NCI-H446 treated with DMSO at 0.1 percent for 48 hours (cell line): Measurements from ENCODE around the gene PSPH.
"Not testable (repeated sequence)": the region's sequence is repeated elsewhere in the genome, so short reads cannot be mapped to it uniquely, and the experiment has no call there.

ENCODE experiments used
- DNase-seq: peaks from one replicate; lab custom pipeline; 2025; lab: John Stamatoyannopoulos, UW

The PSPH gene

DNA sequence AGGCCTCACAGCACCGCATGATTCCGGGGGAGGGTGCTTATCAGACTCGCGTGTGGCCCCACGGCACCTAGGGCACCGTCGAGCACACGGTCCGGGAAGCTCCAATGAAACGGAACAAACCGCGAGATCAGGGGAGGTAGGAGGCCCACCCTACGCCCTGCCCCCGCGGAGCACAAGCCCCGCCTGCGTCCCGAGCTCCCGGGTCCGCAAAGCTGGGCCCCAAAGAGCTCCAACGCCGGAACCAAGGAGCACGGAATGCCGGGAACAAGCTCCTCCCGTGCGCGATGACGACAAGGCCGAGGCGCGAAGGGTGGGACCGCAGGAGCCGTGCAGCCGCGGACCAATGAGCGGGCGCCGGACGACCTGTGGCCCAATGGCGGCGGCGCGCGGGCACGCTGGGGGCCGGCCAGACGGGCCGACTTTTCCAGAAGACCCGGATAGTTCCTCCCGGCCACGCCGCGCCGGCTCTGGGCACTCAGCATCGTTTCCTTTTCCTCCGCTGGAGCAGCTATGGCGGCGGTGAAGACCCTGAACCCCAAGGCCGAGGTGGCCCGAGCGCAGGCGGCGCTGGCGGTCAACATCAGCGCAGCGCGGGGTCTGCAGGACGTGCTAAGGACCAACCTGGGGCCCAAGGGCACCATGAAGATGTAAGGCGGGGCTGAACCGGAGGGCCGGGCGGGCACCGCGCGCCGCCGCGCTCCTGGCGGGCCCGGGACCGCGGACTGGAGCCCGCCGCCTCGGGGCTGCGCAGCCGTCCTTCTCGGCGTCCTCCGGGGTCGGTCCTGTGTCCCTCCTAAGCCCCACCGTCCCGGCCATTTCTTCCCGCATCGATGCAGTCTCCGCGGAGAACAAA lies at the start of gene PSPH, which contains the start of gene CCT6A:
TSS of gene PSPH (minus strand) at position 106 of the 853 bp plus-strand sequence. CDS start 30,232 bp downstream, outside the sequence.
TSS of gene CCT6A (plus strand) at position 427 of the 853 bp plus-strand sequence. CDS start at position 511, 84 bp downstream.
- DNase-seq = peak; percentile 98

DNA sequence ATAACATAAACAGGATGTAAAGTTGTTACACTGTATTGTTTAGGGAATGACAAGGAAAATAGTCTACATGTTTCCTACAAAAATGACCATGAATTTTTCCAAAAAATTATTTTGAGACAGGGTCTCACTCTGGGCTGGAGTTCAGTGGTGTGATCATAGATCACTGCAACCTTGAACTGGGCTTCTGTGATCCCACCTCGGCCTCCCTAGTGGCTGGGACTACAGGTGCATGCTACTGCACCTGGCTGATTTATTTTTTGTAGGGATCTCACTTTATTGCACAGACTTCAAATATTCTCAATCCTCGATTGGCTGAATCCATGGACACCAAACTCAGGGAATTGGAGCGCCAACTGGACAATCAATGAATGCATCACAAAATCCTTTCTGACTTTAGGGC lies 48.4 kb upstream of the PSPH start:
- DNase-seq = no peak

DNA sequence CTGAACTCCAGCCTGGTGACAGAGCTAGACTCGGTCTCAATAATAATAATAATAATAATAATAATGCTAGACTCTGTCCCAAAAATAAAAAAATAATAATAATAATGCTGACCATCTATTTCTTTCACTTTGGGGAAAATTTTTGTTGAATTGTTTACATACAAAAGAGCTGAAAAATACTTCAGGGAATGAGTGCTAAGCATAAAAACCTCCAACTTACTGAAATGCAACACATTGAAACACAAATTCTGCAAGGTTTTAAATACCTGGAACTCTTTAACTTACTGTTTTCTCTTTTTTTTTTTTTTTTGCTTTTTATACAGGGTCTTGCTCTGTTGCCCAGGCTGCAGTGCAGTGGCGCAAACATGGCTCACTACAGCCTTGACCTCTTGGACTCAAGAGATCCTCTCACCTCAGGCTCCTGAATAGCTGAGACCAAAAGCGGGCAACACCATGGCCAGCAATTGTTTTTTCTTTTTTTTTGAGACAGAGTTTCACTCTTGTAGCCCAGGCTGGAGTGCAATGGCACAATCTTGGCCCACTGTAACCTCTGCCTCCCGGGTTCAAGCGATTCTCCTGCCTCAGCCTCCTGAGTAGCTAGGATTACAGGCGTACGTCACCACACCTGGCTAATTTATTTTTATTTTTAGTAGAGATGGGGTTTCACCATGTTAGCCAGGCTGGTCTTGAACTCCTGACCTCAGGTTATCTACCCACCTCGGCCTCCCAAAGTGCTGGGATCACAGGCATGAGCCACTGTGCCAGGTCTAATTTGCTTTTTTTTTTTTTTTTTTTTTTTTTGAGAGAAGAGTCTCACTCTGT lies 47.2 kb upstream of the PSPH start:
- not testable (repeated sequence) for DNase-seq

DNA sequence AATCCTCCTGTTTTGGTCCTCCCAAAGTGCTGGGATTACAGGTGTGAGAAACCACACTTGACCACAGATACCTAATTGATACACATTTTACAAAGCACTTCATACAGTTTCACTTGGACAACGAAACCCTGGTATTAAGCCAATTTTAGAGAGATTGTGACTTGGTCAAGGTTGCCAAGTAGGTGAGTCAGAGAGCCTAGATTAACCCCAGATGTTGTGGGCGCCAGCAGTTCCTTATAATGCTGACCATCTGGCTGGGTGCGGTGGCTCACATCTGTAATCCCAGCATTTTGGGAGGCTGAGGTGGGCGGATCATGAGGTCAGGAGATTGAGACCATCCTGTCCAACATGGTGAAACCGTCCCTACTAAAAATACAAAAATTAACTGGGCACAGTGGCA lies 46.5 kb upstream of the PSPH start:
- DNase-seq = peak; percentile 18

DNA sequence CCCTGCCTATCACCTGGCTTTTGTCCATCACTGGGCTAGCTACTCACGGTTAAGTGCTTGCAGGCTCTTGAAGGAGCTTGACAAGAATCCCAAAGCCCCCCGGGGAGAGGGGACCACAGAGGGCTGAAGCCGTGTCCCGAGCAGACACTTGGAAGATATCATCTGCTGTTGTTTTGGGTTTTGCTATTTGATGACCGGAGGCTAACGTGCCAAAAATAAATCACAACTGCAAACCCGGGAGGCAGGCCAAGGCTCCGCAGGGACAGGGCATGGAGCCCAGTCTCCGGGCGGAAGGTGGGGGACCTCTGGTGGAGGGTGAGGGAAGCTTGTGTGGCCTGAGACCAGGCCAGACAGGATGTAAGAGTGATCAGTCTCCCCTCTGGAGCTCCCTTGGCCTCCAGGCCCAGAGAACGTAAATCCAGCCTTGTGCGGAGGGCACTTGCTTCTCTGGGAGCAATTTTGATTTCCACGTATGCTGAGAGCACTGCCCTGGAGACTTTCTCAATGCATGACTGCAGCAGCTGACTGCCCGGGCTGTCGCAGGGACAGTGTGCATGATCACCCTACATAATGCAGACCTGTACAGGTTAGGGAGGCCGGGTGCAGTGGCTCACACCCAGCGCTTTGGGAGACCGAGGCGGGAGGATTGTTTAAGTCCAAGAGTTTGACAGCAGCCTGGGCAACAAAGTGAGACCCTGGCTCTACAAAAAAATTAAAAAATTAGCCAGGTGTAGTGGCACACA lies 41.7 kb upstream of the PSPH start, which contains the start of gene PHKG1:
TSS of gene PHKG1 (minus strand) at position 164 of the 743 bp plus-strand sequence. CDS start 4,011 bp downstream, outside the sequence.
- peak; percentile 81 for DNase-seq

DNA sequence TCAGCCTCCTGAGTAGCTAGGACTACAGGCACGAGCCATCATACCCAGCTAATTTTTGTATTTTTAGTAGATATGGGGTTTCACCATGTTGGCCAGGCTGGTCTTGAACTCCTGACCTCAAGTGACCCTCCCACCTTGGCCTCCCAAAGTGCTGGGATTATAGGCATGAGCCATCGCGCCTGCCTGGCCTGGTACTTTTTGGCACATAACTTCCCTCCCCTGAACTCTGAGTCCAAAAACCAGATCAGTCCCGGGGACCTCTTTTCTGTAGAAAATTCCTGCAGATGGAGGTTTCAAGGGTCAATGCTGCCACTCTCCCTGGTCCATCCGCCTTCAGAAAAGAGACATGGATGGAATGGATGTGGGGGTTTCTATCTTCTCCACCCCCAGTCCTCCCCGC lies 41.1 kb upstream of the PSPH start:
- DNase-seq = not testable (repeated sequence)

DNA sequence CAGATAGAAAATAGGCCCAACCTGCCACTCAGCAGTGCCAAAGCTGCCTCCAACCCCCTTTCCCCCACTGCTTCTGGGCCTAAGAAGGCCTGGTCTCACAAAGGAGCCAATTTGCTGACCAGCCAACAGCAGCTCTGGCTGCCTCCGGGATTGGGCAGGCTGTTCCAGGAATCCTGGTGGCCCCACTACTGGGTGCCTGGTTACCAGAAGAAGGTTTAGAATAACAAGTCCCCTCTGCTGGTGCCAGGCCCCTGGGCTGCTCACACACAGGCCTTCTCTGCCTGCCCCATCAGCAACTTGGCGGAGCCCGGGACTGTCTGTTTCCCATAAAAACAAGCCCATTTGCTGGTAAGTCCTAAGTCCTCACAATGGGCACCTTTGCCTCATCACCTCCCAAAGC lies 40.3 kb upstream of the PSPH start:
- peak; percentile 82 for DNase-seq

DNA sequence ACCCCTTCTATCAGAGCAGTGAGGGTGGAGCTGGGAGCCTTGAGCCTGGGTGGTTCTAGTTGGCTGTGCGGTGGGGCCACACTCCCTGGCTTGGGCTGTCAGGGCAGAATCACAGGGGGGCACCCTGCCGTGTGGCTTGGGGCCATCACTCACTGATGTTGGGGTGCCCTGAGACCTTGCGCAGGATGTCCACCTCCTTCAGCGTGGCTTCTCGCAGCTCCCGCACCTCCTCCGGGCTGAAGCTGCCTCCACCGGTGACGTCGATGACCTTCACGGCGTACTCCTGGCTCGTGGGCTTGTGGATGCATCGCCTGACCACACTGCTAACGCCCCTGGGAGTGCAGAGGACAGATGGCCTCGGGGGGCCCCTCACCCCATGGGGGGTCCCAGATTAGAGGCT lies 36.2 kb upstream of the PSPH start:
- DNase-seq = no peak

DNA sequence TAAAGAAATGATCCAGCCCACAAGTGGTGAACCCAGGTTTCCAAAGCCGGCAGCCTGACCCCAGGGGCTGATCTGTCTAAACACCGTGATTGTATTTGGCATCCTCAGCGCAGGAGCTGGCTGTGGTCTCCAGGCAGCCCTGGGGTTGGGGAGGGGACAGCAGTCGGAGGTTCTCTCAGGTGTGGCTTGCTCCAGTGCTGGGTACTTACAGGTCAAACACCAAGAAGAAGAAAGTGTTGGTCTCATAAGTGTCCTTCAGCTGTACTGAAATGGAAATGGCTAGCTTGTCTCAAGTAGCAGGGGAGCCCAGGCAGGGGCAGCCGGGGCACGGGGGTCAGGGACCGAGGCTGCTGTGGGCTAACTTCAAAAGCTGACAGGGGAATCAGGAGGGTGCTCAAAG lies 35.5 kb upstream of the PSPH start:
- DNase-seq = no peak

DNA sequence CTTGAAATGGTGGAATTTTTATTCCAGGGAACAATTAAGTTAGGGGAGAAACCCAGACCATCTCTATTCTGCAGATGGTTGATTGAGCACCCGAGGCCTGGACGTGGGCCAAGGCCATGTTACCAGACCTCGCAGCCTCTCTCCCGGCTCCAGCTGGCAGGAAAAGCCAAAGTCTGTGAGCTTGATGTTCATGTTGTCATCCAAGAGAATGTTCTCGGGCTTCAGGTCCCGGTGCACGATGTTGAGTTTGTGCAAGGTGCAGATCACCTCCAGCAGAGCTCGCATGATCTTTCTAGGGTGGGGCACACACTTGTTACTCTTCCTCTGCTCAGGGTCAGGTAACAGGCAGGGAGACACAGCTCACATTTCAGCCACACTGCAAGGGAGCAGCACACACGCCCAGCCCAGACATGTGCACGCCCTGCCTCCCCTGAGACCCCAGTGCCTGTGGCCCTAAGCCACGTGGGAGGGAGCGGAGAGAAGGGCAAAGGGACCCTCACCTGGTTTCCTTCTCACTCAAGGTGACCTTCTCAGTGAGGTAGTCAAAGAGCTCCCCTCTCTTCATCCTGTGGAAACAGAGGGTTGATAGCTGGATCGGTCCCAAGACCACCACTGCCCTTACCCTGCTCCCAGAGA lies 32.0 kb upstream of the PSPH start:
- peak; percentile 45 for DNase-seq

DNA sequence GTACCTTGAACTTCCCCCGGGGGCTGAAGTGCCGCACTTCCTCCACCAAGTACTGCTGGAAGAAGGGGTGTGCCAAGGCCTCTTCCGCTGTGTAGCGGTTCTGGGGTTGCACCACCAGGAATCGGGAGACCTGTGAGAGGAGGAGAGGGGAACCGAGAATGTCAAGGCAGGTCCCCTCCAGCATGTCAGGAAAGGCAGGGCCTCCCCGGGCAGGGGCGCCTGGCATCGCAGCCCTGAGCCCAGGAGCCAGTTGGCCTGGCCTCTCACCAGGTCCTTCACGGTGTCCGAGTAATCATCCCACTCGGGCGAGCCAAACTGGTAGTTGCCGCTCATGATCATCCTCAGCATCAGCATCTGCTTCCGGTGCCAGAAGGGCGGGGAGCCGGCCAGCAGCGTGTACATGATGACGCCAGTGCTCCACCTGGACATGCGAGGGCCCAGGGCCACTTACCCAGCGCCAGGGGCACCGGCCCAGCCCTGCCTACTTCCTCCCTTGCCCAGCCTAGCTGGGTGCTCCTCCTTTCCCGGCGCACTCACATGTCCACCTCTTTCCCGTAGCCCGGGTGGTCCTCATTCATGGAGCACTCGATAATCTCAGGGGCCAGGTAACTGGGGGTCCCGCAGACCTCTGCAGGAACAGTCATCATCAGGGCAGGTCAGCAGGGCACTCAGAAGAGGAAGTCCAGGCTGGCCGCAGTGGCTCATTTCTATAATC lies 30.5 kb upstream of the PSPH start:
- no peak for DNase-seq

DNA sequence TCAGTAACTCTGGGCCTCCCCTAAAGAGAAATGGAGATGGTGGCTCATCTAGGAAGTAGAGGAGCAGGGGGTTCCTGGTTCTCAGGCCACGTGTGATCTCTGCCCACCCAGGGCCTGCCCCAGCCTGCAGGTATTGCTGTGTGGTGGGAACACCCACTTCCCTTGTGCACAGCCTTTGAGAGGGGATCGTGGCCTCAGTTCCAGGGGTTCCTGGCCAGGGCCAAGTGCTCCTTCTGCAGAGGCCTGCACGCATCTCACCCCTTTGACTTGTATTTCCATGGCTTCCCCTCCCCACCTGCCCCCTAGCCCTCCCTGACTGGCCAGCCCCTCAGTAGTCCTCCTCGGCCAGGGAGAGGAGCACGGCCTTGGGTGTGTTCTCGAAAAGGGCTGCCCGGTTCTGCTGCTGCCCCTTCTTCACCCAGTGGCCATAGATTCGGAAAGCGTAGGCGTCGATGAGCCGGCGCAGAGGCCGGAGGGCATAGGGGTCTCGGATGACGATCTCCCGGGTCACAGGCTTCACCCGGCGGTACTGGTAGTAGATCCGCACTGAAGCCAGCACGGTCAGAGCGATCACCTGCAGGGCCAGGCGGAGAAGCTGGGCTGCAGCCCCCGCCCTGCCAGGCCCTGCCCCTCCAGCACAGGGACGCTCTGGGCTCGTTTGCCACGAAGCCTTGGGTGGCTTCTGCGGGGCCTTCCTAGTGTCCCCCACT lies 29.6 kb upstream of the PSPH start:
- not testable (repeated sequence) for DNase-seq

DNA sequence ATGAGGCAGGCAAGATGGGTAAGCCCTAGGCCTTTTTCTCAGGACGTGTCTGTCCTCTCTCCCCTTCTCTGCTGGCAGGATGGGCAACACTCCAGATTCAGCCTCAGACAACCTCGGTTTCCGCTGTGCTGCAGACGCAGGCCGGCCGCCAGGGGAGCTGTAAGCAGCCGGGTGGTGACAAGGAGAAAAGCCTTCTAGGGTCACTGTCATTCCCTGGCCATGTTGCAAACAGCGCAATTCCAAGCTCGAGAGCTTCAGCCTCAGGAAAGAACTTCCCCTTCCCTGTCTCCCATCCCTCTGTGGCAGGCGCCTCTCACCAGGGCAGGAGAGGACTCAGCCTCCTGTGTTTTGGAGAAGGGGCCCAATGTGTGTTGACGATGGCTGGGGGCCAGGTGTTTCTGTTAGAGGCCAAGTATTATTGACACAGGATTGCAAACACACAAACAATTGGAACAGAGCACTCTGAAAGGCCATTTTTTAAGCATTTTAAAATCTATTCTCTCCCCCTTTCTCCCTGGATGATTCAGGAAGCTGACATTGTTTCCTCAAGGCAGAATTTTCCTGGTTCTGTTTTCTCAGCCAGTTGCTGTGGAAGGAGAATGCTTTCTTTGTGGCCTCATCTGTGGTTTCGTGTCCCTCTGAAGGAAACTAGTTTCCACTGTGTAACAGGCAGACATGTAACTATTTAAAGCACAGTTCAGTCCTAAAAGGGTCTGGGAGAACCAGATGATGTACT lies 28.4 kb upstream of the PSPH start:
- DNase-seq = peak; percentile 58

DNA sequence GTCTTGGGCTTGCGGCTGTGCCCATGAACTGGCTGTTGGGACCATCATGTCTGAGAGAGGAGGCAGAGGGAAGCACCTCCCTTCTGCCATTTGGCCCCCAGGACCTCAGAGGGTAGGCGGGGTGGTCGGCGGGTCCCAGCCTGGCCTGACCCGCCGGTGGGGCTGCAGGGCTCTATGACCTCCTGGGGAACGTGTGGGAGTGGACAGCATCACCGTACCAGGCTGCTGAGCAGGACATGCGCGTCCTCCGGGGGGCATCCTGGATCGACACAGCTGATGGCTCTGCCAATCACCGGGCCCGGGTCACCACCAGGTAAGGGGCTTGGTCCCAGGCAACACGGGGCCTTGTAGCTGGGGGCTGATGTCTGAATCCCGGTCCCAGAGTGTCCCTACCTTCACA lies 27.0 kb upstream of the PSPH start:
- no peak for DNase-seq

DNA sequence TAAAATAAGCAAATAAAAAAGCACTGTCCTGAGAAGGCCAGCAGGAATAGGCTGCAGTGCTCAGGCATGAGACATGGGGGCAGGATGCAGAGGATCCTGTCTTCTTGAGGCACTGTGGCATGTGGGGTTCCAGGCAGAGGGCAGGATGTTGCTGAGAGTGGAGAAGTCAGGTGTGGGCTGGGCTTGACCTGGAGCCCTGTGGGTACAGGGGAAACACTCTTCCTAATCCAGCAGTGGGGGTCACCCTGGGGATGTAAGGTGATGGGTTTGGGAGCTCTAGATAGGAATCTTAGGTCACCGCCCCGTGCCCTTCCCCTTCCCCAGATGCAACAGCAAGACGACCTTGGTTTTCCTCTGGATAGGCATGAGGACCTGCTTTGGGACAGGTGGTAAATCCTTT lies 26.4 kb upstream of the PSPH start:
- no peak for DNase-seq

DNA sequence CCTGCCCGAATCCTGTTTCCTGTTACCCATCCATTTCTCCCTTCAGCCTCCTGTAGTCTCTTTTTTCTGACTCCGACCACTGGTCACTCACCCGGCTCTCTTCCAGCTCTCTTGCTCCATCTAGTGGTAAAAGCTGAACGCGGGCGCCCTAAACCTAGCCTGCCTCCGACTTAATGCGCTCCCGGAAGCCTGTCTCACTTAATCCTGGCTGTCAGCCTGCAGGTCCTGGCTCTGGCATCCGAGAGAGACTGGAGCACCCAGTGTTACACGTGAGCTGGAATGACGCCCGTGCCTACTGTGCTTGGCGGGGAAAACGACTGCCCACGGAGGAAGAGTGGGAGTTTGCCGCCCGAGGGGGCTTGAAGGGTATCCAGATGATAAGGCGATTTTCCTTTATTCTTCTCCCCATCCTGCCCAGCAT lies 23.1 kb upstream of the PSPH start:
- peak; percentile 44 for DNase-seq

DNA sequence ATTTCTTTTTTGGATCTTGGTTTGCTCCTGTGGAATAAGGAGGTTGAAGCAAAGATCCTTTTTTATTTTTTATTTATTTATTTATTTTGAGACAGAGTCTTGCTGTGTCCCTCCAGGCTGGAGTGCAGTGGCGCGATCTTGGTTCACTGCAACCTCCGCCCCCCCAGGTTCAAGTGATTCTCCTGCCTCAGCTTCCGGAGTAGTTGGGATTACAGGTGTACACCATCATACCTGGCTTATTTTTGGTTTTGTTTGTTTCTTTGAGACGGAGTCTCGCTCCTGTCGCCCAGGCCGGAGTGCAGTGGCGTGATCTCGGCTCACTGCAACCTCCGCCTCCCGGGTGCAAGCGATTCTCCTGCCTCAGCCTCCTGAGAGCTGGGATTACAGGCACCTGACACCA lies 15.1 kb upstream of the PSPH start:
- DNase-seq = not testable (repeated sequence)

DNA sequence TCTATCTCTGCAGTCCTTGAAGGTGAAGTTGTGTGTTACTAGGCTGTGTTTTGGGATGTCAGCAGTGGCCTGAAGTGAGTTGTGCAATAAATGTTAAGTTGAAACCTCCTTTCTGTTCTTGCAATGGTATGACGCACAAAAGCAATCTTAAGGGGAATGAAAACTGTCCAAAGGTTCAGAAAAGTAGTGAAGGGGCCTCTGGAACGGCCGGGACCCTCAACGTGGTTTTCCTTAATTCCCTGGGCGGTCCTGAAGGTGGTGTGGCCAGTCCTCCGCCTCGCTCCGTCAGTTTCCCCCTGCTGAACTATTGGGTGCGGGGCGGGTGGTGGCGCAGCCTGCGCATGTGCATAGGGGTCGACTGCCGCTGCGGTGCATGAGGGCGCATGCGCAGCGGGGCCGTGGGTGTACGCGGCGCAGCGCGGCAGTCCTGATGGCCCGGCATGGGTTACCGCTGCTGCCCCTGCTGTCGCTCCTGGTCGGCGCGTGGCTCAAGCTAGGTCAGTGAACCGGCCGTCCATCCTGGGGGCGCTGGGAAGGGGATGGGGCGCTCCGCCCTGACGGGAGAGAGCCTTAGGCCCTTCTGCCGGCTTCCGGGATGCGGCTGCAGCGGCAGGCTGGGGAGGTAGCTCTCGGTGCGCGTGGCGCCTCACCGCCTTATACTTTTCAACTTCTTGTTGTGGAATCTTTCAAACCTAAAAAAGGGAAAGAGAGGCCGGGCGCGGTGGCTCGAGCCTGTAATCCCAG lies 12.8 kb upstream of the PSPH start, which contains the start of gene SUMF2:
TSS of gene SUMF2 (plus strand) at position 405 of the 744 bp plus-strand sequence. CDS start at position 431, 26 bp downstream.
- DNase-seq = peak; percentile 71

DNA sequence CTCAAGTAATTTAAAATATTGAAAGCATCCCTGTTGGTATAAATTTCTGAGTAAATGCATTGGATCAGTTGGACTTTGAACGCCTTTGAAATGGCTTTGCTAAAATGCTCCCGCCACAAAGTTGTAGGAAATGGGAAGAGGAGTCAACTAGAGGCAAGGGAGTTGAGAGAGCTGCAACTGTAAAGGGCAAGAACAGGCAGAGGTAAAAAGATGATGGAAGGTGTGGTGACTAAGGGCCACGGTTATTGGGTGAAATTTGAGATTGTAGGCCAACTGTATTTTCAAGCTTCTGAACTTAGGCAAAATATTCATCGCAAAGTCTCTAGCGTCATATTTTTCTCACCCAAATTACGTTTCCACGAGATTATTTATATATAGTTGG lies 12.2 kb upstream of the PSPH start:
- no peak for DNase-seq
